ENCODE data around the gene CHRM4. TPM values are rescaled to one million over a fixed set of nuclear protein-coding genes. Genes with fewer than 3 reads are reported as not detected.

The CHRM4 gene
- total RNA-seq = under 0.01 TPM in 2 replicates

DNA sequence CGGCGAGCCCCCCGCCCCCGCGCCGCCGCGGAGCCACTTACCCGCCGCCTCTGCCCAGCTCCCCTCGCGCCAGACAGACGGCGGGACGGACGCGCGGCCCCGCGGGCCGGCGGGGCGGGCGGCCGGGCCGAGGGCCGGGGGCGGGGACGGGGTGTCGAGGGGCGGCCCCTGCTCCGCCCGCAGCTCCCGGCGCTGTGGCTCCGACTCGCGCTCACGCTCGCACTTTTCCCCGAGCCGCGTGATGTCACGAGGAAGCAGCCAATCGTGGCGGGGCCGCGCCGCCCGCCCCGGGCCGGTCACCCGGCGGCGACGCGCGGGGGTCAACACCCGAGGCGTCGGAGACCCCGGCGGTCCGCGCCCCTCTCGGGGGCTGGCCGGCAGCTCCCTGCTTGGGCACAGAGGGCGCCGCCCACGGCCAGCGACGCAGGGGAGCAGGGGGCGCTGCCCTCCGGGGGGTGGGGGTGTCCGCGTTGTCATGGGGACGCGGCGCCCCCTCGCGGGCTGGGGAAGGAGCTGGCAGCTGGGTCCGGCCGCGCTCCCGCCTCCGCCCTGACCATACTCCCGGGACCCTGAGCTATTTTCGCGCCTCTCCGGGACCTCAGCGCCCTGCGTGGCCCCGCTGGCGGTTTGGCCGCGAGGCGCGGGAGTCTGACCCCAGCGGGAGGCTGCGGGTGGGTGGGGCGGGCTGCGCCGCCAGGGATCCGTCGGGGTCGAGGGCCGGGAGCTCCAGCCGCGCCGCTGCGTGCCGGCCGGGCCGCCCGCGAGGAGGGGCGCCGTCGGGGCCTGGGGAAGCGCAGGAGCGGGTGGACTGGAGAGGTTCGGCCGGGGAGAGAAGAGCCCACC, at the start of gene CHRM4:
Gene CHRM4, minus strand, starts transcription at position 199 of the 843 bp plus-strand sequence. CDS start 5,219 bp downstream, outside the sequence.

DNA sequence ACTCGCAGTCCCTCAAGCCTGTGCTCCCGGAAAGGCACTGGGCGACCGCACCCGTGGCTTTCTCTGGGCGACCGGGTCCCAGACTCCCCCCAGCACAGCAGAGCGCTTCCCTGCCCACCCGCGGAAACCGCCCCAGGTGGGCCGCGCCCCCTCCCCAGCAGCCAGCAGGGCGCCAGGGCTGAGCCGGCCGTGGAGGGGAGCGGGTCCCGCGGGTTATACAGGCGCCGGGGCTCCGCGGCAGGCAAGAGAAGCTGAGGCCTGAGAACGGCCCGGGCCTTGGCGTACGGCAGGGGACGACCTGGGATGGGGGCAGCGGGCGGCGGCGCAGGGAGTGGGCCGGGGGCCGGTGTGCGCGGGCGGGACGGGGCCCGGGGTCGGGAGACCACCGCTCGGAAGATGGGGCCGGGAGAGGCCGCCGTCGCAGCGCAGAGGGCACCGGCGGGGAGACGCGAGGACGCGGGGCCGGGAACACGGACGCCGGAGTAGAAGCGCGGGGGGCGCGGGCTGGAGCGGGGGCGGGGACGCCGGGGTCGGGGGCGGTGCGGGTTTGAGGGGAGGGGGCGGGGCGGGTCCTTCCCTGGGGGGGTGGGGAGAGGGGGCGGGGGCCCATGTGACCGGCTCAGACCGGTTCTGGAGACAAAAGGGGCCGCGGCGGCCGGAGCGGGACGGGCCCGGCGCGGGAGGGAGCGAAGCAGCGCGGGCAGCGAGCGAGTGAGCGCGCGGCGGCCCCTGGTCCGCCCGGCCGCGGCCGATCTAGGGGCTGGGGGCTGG, 10.3 kb downstream of the CHRM4 start, which contains the start of gene MDK:
Gene MDK, plus strand, starts transcription at position 622 of the 771 bp plus-strand sequence. CDS start 389 bp downstream, outside the sequence.

DNA sequence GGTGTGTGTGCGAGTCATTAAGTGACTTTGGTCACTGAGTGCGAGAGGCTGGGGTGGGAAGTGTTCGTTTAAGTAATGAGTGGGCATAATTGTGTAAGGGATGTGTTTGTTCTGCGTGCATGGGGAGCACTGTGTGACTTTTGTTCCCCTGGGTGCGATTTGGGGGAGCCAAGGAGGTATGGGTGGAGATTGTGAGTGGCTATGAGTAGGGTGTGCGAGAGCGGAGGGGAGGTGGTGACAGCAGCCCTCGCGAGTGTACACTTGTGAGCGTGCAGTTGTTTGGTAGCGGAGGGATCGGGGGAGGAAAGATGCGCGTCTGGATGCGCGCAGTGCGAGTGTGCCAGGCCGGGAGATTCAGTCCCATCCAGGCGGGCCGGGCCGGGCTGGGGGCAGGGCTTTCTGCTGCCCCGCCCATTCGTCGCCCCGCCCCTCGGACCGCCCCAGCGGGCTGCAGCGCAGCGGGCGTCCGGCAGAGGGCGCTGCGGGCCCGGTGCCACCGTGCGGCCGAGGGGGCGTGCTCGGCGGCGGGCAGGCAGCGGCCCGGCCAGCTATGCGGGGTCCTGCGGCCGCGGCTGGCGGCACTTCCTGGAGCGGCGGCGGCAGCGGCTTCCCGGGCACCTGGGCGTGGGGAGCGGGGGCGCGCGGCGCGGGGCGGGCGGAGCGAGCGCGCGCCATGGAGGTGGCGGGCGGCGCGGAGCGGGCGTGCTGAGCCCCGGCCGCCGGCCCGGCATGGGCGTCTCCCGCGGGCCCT, 44.5 kb downstream of the CHRM4 start, which contains the start of gene DGKZ:
Gene DGKZ, plus strand, starts transcription at position 578 of the 751 bp plus-strand sequence. CDS start 197 bp downstream, outside the sequence.

Other genes with a start within 250 kb of the CHRM4 start
- 10.5 and 11.0 TPM in 2 replicates for gene CREB3L1, start 114.1 kb downstream of the CHRM4 start, total RNA-seq
- 26.8 and 51.4 TPM in 2 replicates for gene DGKZ, start 44.3 kb downstream of the CHRM4 start, total RNA-seq
- 9.0 and 18.3 TPM in 2 replicates for gene MDK, start 10.1 kb downstream of the CHRM4 start, total RNA-seq
- 17.3 and 18.9 TPM in 2 replicates for gene AMBRA1, start 202.2 kb upstream of the CHRM4 start, total RNA-seq
- gene HARBI1, start 225.5 kb upstream of the CHRM4 start, total RNA-seq = 5.1 and 6.3 TPM in 2 replicates
- gene ATG13, start 225.8 kb upstream of the CHRM4 start, total RNA-seq = 43.5 and 49.3 TPM in 2 replicates

Measured in regular cardiac myocyte (primary cell).